Tongue (tissue), 2 donors: ENCODE measurements around the gene NT5DC2. TPM values are rescaled to one million over a fixed set of nuclear protein-coding genes. Genes with fewer than 3 reads are reported as not detected.
A peak's percentile ranks its signal among the peaks of the same experiment; 100 is the strongest.

Source experiments
- DNase-seq: peaks from one replicate; pipeline ENCODE4 v3.0.0-alpha.2; 2015
- total RNA-seq: library from RNA; depleted of rRNA; stranded (reverse); fragments of >200 nt; gene quantifications from one replicate; pipeline ENCODE4 v1.2.3, GENCODE V29; 2014

NT5DC2 gene
- total RNA-seq, 1 donor from 2014 or later, result 46.8 TPM

GRCh38 chr3:52524752-52525679, 8.6 kb downstream of the NT5DC2 start:
- DNase-seq, result peak; percentile 71

GRCh38 chr3:52524258-52524751, 9.4 kb downstream of the NT5DC2 start:
- no peak for DNase-seq

- no peak for DNase-seq
Measured at GRCh38 chr3:52523386-52524257, 10.0 kb downstream of the NT5DC2 start.

GRCh38 chr3:52522651-52523251, 10.9 kb downstream of the NT5DC2 start:
- no peak for DNase-seq

DNA sequence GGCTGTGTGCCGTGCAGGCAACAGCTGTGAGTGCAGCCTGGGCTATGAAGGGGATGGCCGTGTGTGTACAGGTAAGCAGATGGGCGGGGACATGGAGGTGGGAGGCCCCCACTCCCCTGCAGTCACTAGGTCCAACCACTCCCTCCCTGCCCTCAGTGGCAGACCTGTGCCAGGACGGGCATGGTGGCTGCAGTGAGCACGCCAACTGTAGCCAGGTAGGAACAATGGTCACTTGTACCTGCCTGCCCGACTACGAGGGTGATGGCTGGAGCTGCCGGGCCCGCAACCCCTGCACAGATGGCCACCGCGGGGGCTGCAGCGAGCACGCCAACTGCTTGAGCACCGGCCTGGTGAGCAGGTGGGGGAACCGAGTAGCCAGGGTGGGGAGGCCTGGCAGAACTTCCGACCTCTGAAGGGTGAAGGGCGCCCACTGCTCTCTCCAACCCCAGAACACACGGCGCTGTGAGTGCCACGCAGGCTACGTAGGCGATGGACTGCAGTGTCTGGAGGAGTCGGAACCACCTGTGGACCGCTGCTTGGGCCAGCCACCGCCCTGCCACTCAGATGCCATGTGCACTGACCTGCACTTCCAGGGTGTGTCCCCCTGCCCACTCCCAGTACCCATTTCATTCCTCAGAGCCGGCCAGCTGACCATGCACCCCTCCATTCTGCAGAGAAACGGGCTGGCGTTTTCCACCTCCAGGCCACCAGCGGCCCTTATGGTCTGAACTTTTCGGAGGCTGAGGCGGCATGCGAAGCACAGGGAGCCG, 11.6 kb downstream of the NT5DC2 start:
- no peak for DNase-seq

DNA sequence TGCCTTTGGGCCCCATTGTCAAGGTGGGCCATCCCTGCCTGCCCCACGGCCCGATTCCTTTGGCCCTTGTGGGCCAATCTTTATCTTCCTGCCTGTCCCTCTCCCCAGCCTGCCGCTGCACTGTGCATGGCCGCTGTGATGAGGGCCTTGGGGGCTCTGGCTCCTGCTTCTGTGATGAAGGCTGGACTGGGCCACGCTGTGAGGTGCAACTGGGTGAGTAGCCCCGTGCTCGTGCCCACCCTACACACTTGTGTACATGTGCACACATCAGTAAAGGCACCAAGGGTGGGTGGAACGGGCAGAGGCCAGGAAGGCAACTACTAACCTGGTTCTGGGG, 12.2 kb downstream of the NT5DC2 start:
- no peak for DNase-seq

DNA sequence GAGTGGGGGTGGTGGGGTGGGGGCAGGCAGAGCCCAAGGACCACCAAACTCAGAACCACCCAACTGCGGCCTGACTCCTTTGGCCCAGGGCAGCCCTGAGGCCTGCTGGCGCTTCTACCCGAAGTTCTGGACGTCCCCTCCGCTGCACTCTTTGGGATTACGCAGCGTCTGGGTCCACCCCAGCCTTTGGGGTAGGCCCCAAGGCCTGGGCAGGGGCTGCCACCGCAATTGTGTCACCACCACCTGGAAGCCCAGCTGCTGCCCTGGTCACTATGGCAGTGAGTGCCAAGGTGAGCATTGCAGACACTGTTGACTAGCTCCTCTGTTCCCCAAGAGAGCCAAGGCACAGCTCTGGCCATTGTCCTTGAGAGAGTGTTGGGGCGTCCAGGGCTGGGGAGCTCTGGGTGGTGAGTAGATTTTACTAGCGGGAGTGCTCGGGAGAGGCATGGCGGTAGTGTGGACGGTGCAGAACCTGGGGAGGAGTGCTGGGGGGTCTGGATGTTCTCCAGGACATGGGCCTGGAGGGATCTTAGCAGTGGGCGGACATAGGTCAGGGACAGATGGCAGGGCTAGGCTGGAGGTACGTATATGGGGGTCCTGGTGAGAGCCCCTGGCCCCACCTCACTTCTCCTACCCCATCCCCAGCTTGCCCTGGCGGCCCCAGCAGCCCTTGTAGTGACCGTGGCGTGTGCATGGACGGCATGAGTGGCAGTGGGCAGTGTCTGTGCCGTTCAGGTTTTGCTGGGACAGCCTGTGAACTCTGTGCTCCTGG, 12.8 kb downstream of the NT5DC2 start:
- no peak for DNase-seq

DNA sequence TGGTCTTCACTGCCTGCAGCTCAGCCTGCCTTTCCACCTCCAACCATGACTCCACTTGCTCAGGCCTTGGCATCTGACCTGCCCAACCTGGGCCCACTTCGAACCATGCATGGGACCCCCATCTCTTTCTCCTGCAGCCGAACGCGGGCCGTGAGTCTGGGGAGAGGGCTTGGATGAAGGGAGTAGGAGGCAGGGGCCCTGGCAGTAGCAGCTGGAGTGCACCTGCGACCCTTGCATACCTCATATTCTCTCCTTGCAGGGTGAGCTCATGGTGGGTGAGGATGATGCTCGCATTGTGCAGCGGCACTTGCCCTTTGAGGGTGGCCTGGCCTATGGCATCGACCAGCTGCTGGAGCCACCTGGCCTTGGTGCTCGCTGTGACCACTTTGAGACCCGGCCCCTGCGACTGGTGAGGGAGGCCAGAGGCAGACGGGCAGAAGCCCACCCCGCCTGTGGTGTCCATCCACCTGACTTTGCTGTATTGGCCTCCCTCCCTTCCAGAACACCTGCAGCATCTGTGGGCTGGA, 13.5 kb downstream of the NT5DC2 start:
- DNase-seq, result no peak

- DNase-seq, result no peak
Measured at GRCh38 chr3:52519445-52520140, 14.1 kb downstream of the NT5DC2 start.

DNA sequence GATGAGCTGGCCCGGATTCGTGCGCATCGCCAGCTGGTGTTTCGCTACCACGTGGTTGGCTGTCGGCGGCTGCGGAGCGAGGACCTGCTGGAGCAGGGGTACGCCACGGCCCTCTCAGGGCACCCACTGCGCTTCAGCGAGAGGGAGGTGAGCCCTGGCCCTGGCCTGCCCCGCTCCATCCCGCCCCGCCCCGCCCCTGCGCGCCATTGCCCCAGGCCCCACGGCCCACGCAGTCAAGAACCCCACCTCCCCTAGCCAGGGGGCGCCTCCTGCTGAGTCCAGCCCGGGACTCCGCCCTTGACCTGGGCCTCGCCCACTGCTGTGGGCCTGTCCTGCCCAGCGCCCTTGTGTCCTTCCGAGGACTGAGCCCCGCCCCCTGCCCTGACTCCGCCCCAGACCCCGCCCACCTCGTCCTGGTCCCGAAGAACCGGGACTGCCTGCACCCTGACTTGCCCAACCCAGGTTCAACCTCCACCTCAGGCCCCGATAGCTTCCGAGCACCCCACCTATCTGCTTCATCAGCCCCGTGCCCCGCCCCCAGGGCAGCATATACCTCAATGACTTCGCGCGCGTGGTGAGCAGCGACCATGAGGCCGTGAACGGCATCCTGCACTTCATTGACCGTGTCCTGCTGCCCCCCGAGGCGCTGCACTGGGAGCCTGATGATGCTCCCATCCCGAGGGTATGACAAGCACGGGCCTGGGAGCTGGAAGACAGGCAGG, 14.8 kb downstream of the NT5DC2 start:
- no peak for DNase-seq

DNA sequence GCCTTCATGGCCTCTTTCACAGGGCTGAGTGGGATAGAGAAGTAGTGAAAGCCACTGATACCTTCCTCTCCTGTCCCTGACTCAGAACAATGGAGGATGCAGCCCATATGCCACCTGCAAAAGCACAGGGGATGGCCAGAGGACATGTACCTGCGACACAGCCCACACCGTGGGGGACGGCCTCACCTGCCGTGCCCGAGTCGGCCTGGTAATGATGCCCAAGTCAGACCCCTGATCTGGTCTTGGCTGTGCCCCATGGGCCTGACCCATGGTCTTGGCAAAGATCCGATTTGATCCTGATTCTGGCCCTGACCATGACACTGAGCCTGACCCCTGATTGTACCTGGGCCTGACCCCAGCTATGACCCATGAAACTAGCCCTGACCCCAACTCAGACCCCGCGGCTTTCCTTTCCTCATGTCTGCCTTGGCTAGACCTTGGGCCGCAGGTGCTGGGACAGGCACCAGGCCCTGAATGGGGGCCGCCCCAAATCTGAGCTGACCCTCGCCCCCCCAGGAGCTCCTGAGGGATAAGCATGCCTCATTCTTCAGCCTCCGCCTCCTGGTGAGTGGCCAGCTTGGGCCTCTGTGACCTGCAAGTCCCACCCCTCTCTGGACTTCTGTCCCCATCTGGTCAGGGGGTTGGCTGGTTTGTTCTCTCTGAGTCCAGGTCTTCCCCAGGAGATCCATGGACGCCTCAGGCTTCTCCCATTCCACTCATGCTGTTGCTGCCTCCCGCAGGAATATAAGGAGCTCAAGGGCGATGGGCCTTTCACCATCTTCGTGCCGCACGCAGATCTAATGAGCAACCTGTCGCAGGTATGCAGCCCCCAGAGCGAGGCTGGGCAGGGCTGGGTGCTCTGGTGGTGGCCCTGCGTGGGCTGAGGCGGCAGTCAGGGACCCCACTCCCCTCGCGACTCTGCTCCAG, 15.6 kb downstream of the NT5DC2 start:
- no peak for DNase-seq

DNA sequence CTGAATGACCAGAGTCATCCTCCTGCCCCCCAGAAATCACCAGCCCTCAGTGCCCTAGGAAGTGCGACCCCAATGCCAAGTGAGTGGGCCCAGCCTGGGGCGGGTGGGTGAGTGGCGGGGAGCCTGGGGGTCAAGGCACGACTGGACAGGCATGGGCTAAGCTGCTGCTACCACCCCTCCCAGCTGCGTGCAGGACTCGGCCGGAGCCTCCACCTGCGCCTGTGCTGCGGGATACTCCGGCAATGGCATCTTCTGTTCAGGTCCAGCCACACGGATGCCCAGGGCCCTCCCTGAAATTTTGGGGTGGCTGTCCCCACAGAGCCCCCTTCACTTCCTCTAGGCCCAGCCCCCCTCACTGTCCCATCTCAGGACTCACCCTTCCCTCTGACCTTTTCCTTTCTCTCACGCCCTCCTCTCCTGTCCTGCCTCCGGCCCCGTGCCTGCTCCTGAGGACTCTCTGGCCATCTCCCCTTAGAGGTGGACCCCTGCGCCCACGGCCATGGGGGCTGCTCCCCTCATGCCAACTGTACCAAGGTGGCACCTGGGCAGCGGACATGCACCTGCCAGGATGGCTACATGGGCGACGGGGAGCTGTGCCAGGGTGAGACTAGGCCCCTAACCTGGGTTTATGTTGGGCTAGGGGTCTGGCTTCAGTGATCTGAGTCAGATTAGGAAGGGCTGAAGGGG, 17.0 kb downstream of the NT5DC2 start:
- DNase-seq, result no peak

GRCh38 chr3:52515192-52515591, 18.5 kb downstream of the NT5DC2 start:
- no peak for DNase-seq

GRCh38 chr3:52514576-52514975, 19.1 kb downstream of the NT5DC2 start:
- DNase-seq, result no peak

DNA sequence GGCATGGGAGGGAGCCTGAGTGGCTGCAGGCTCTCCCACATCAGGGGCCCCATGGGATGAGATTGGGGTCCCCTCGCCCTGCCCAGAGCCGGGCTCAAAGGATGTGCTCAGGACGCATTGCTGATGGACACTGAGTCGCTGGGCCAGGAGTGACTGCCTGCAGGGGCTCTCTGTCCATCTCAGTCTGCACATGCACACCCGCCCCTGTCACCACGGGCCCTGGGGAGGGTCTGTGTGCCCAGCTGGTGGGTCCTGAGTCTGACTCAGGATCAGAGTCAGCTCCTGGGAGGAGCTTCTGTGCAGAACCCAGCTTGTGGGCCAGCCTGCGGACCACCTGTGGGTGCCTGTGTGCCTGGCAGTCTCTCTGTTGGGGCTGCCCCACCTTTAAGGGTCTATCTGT, 20.4 kb downstream of the NT5DC2 start:
- DNase-seq, result no peak

- DNase-seq, result no peak
Measured at GRCh38 chr3:52512727-52513126, 20.9 kb downstream of the NT5DC2 start.

DNA sequence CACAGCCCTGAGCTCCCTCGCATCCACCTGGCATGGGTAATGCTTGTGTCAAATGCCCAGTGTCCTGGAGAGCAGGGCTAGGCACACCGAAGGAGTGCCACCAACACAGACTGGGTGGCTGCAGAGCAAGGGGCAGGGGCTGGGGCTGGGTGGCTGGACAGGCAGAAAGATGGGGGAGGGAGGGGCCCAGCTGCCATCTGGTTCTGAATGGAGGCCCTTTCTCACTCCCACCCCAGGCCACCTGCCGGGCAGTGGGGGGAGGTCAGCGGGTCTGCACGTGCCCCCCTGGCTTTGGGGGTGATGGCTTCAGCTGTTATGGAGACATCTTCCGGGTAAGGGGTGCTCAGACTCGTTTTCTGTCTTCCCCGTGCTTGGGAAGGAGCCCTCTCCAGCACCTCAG, 21.6 kb downstream of the NT5DC2 start:
- no peak for DNase-seq

DNA sequence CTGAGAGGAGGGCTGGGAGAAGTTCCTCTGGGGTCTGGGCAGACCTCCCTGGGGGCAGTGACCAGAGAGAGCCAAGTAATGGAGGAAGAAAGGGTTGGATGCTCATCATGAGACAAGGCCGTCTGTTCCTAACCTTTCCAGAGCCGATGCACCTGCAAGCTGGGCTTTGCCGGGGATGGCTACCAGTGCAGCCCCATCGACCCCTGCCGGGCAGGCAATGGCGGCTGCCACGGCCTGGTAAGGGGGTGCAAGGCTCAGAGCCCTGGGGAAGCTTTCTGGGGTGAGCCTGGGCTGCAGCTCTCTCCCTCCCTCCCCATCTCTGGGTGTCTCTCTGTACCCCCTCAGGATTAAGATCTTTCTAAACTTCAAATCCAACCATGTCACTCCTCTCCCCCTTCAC, 22.1 kb downstream of the NT5DC2 start:
- no peak for DNase-seq
